Measurements from ENCODE around the gene OSTM1. TPM values are rescaled to one million over a fixed set of nuclear protein-coding genes. Genes with fewer than 3 reads are reported as not detected.

Gene OSTM1
- total and polyA plus RNA-seq, 2 of the 8 experiments (the other 6 are each of a cell fraction or from before 2014, with no cell fraction given), result 17.7 to 26.1 TPM

DNA sequence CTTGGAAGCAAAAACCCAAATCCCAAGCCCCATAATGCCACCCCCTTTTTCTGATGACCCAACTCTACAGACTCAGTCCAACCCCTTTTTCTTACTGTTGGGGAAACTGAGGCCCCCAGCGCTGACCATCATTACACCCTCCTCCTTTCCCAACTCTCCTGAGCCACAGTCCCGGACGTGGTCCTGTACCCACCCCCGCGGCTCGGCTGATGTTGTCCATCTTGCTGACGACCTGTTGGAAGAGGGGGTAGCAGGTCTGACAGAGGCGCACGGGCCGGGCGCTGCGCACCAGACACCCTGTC lies 533 bp downstream of the OSTM1 start:
- H3K18ac ChIP-seq (ENCODE audit: extremely low read depth, low read length), result 0 out of 2 replicates have a peak overlapping the region, but pooled peaks have one; percentile 83
- peaks cover 0 to 3% (median under 1%) of the 10 kb centered on the region in 4 experiments; a peak in 2 of 7 replicates for H3K27me3 ChIP-seq (replicated peaks in 1 of 4; ENCODE audit: control insufficient read depth in 3 of 4, extremely low read depth in 1 of 4, insufficient read depth in 3 of 4, low read length in 3 of 4)
- no peak overlapping the region for H3K56ac ChIP-seq (replicated peaks; ENCODE audit: insufficient read length, low read depth, low read length)
- POLR2A ChIA-PET (ENCODE audit: partially characterized antibody), result interaction anchor here (1.5 kb wide), 1 partner anchor 9 kb away, joined by 3 read pairs; no protein-coding TSS in a partner anchor
- peak overlapping the region; percentile 73 for H4K91ac ChIP-seq (replicated peaks; ENCODE audit: insufficient read length, low read length)
- no peaks in the 10 kb centered on the region for H3K36me3 ChIP-seq (ENCODE audit: control insufficient read depth in 2 of 4, insufficient read depth in 4 of 4, low read length in 3 of 4)
- H2AK5ac ChIP-seq (ENCODE audit: low read depth, low read length), result no peak overlapping the region
- peaks cover 7% of the 10 kb centered on the region for H3K23me2 ChIP-seq (ENCODE audit: low read depth, low read length)
- peak overlapping the region; percentile 87 to 90 for H3K4me2 ChIP-seq (ENCODE audit: insufficient read depth in 1 of 2, low read depth in 2 of 2, low read length in 2 of 2)
- no peak overlapping the region for H3K4ac ChIP-seq (replicated peaks; ENCODE audit: insufficient read length, low read depth, low read length)
- H3K79me1 ChIP-seq (ENCODE audit: low read depth, low read length), result no peaks in the 10 kb centered on the region
- H2BK12ac ChIP-seq (ENCODE audit: low read depth, low read length), result no peak overlapping the region
- peak overlapping the region in 3 of 4 experiments; percentile 25 to 70 (median 67); a peak in 6 of 7 replicates for H3K9ac ChIP-seq (replicated peaks in 1 of 4; ENCODE audit: extremely low read depth in 1 of 4, low read depth in 3 of 4, low read length in 3 of 4)
- no peak overlapping the region for H2BK20ac ChIP-seq (ENCODE audit: low read length)
- H3K79me2 ChIP-seq (ENCODE audit: control insufficient read depth in 1 of 2, insufficient read depth in 2 of 2, low read length in 2 of 2), result peaks cover 0 to 23% of the 10 kb centered on the region in 2 experiments; a peak in 2 of 4 replicates
- peak overlapping the region; percentile 80 to 96 (median 84) for H3K4me3 ChIP-seq (ENCODE audit: extremely low read depth in 1 of 4, insufficient read depth in 2 of 4, low read depth in 3 of 4, low read length in 4 of 4)
- H3K14ac ChIP-seq (ENCODE audit: insufficient read length), result no peak overlapping the region
- no peaks in the 10 kb centered on the region for H4K20me1 ChIP-seq (replicated peaks in 1 of 2; ENCODE audit: control insufficient read depth in 1 of 2, insufficient read depth in 2 of 2, low read length in 2 of 2)
- H2BK5ac ChIP-seq (ENCODE audit: low read depth, low read length), result peak overlapping the region; percentile 71; the same call in 1 of the 2 replicates
- no peak overlapping the region for H4K5ac ChIP-seq (ENCODE audit: insufficient read length, low read depth, low read length)
- FAIRE-seq, result no peak
- no peak overlapping the region; the same call in 1 of the 2 replicates for H4K8ac ChIP-seq (ENCODE audit: extremely low read depth, insufficient read depth, low read length)
- no peaks in the 10 kb centered on the region for H3K9me3 ChIP-seq (ENCODE audit: insufficient read depth in 2 of 2, low read depth in 1 of 2, low read length in 1 of 2)
- 7% methylated on average over 12 of the region's 12 CpGs; no CpG with 5 or more reads in 1 of the 2 experiments for WGBS, 2 experiments (ENCODE audit: extremely low coverage in 1 of 2, insufficient coverage in 1 of 2, insufficient read length in 1 of 2, insufficient replicate concordance in 2 of 2, low coverage in 1 of 2, low lambda C conversion rate in 2 of 2, missing lambda C conversion rate in 1 of 2)
- CTCF ChIA-PET (ENCODE audit: partially characterized antibody), result no interaction called here
- no peak overlapping the region for H3K27ac ChIP-seq (ENCODE audit: low read depth, low read length)
- no peak overlapping the region for H2BK120ac ChIP-seq (replicated peaks; ENCODE audit: low read depth, low read length)
- H2AFZ ChIP-seq (ENCODE audit: low read length), result no peak overlapping the region
- peak overlapping the region; percentile 88; the same call in 1 of the 2 replicates for H2BK15ac ChIP-seq (ENCODE audit: low read length)
- DNase-seq (ENCODE audit: low read depth in 1 of 2, low spot score in 2 of 2), result no peak
- H3K4me1 ChIP-seq (replicated peaks in 1 of 4; ENCODE audit: control insufficient read depth in 3 of 4, insufficient read depth in 4 of 4, low read length in 3 of 4), result peaks cover 2 to 8% (median 5%) of the 10 kb centered on the region in 4 experiments; a peak in 5 of 7 replicates
- H3K23ac ChIP-seq (ENCODE audit: insufficient read length), result no peak overlapping the region
- TF ChIP-seq TAF7 (optimal IDR thresholded peaks at IDR 0.05; ENCODE audit: borderline replicate concordance, low read depth, low read length), result no peak
- no peak for TF ChIP-seq CHD2 (IDR thresholded peaks at IDR 0.05; ENCODE audit: low read length)
- TF ChIP-seq CBX5 (IDR thresholded peaks at IDR 0.05; ENCODE audit: low read depth, low read length), result no peak
- no peak for TF ChIP-seq SIX5 (IDR thresholded peaks at IDR 0.05; ENCODE audit: low read depth, low read length)
- no peak for TF ChIP-seq SRF (IDR thresholded peaks at IDR 0.05; ENCODE audit: low read depth, low read length)
- TF ChIP-seq KDM5A (IDR thresholded peaks at IDR 0.05; ENCODE audit: low read length), result no peak
- TF ChIP-seq TBP (IDR thresholded peaks at IDR 0.05; ENCODE audit: low read depth, low read length), result no peak
- no peak for TF ChIP-seq SIRT6 (IDR thresholded peaks at IDR 0.05; ENCODE audit: low read length)
- TF ChIP-seq SP1 (IDR thresholded peaks at IDR 0.05; ENCODE audit: low read depth, low read length), result no peak
- no peak for TF ChIP-seq EZH2 (IDR thresholded peaks at IDR 0.05; ENCODE audit: low read depth, low read length, severe bottlenecking)
- TF ChIP-seq, protein P1, sequence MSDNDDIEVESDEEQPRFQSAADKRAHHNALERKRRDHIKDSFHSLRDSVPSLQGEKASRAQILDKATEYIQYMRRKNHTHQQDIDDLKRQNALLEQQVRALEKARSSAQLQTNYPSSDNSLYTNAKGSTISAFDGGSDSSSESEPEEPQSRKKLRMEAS (IDR thresholded peaks at IDR 0.05), result no peak
- TF ChIP-seq HDAC6 (IDR thresholded peaks at IDR 0.05; ENCODE audit: low read depth, low read length), result no peak
